A673 (cell line): ENCODE measurements around the gene SLC4A1.

Experiments
- CTCF ChIP-seq: fragments of 300-800, 200-600 bp; sonication (generic); conservative IDR thresholded peaks from 2 replicates; pipeline ENCODE4 v1.5.1; 2017; ENCODE audit warnings: low read depth, mild to moderate bottlenecking, antibody characterized with exemption, low read length, moderate library complexity, mixed read lengths
- EZH2 ChIP-seq: fragments of 200-600 bp; sonication (generic); IDR thresholded peaks from 2 replicates; pipeline ENCODE4 v1.6.1; 2017; ENCODE audit warnings: borderline replicate concordance, low read depth, mild to moderate bottlenecking, mixed read lengths, antibody characterized with exemption, low read length; ENCODE audit not compliant: poor library complexity, severe bottlenecking

- TF ChIP-seq CTCF (no peak), EZH2 (no peak)
These were observed 14.9 kb downstream of the SLC4A1 start for GRCh38 chr17:44253006-44253405.
